ENCODE results near the gene BTNL9.
"Not testable (repeated sequence)": the region's sequence is repeated elsewhere in the genome, so short reads cannot be mapped to it uniquely, and the experiment has no call there.

The BTNL9 gene

DNA sequence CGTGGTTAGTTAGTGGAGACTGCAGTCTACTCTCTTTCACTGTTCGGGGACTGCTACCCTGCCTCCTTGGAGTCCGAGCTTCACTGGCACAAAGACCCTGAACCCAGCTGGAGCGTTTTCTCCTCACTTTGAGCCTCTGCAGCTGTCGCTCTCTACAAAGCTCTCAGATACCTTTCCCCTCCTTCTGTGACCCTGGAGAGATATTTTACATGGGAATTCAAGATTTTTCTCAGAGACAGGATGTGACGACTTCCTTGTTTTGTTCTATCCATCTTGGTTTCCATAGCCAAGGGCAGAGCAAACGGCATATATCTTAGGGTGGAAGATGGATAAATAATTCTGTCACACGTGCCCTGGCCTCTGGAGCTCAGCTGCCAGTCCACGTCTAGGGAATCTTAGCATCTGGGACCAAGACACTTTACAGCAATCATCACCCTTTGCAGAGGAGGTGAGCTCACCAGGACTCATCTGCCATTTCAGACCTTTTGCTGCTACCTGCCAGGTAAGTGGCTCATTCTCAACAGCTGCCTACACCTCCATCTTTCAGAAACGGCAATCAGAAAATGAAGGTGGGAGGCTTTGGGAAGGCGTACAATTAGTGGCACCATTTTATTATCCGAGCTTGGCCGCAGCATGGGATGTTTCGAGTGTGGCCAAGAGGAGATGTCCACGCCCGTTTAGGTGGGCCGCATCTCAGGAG is at the start of gene BTNL9:
BTNL9 (plus strand) TSS at position 336 of the 700 bp plus-strand sequence. CDS start 5,224 bp downstream, outside the sequence.
- DNase-seq (ENCODE audit: low read depth) = no peak

DNA sequence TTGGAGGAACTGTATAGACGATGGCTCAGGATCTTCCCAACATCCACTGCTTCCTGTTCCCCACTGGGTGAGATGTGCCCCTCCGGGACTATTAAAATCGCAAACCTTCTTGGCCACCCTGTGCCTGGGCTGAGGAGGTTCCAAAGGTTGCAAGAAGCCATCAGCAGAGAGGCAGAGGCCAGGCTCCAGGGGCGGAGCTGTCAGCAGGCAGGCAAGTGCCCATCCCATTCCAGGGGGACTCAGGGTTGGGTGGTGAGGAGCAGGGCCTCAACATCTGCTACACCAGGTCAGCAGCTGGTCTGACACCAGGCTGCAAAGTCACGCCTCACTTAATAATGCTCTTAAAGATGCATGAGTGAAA is 49.2 kb upstream of the BTNL9 start:
- DNase-seq (ENCODE audit: low read depth) = no peak

- DNase-seq (ENCODE audit: low read depth) = no peak
These were observed 38.1 kb upstream of the BTNL9 start for GRCh38 chr5:181001947-181002346.

DNA sequence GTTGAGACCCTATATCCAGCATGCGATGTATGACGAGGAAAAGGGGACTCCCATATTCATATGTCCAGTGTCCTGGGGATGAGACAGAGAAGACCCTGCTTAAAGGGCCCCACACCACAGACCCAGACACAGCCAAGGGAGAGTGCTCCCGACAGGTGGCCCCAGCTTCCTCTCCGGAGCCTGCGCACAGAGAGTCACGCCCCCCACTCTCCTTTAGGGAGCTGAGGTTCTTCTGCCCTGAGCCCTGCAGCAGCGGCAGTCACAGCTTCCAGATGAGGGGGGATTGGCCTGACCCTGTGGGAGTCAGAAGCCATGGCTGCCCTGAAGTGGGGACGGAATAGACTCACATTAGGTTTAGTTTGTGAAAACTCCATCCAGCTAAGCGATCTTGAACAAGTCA is 34.3 kb upstream of the BTNL9 start:
- DNase-seq (ENCODE audit: low read depth) = no peak

- no peak for DNase-seq (ENCODE audit: low read depth)
These were observed 31.9 kb upstream of the BTNL9 start for GRCh38 chr5:181008136-181008535.

DNA sequence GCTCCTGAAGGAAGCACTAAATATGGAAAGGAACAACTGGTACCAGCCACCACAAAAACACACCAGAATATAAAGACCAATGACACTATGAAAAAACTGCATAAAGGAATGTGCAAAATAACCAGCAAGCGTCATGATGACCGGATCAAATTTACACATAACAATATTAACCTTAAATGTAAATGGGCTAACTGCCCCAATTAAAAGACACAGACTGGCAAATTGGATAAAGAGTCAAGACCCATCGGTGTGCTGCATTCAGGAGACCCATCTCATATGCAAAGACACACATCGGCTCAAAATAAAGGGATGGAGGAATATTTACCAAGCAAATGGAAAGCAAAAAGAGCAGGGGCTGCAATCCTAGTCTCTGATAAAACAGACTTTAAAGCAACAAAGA is 30.0 kb upstream of the BTNL9 start:
- not testable (repeated sequence) for DNase-seq (ENCODE audit: low read depth)

GRCh38 chr5:181014654-181015053 is 25.4 kb upstream of the BTNL9 start:
- DNase-seq (ENCODE audit: low read depth) = not testable (repeated sequence)

DNA sequence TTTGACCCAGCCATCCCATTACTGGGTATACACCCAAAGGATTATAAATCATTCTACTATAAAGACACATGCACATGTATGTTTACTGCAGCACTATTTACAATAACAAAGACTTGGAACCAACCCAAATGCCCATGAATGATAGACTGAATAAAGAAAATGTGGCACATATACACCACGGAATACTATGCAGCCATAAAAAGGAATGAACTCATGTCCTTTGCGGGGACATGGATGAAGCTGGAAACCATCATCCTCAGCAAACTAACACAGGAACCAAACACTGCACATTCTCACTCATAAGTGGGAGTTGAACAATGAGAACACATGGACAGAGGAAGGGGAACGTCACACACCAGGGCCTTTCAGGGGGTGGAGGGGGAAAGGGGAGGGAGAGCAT is 22.6 kb upstream of the BTNL9 start:
- not testable (repeated sequence) for DNase-seq (ENCODE audit: low read depth)

DNA sequence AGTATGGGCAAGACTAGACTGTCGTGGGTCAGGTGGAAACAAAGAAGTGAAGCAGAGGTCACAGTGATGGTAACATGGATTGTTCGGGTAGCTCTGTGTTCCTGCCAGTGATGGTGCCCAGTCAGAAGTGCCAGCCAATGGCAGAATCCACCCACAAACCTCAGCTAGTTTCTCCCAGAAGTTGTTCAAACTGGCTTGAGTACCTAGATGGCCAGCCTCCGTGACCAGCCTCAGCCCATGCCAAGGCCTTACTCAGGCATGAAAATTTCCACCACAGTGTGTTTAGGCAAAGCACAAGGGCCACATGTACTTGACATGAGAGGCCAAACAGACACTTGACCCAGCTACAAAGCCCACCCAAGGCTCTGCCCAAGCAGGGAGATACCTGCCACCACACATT is 19.4 kb upstream of the BTNL9 start:
- DNase-seq (ENCODE audit: low read depth) = no peak

GRCh38 chr5:181024245-181025064 is 15.6 kb upstream of the BTNL9 start:
- DNase-seq (ENCODE audit: low read depth) = no peak

- no peak for DNase-seq (ENCODE audit: low read depth)
These were observed 12.5 kb upstream of the BTNL9 start for GRCh38 chr5:181027452-181028031.

DNA sequence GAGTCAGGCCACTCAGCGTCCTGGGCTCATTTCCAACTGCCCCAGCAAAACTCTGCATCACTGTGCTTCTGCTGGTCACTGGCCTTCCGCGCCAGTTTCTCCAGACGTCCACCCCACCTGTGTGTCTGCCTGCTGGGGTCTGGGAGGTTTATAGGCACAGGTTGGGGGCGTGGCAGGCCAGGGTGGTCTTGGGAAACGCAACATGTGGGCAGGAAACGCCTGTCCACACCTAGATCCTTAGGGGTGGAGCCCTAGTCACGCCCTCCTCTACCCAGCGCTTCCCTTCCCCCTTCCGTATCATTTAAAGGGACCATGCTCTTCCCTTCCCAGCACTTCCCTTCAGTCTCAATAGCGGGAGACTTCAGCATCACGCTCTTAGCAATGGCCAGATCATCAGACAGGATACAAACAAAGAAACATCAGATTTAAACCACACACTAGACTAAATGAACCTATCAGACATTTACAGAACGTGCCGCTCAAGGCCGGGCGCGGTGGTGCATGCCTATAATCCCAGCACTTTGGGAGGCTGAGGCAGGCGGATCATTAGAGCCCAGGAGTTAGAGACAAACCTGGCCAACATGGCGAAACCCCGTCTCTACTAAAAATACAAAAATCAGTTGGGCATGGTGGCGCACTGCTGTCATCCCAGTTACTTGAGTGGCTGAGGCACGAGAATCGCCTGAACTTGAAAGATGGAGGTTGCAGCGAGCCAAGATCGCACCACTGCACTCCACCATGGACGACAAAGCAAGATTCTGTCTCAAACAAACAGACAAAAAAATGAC is 11.8 kb upstream of the BTNL9 start:
- DNase-seq (ENCODE audit: low read depth) = no peak

- DNase-seq (ENCODE audit: low read depth) = no peak
These were observed 8.3 kb upstream of the BTNL9 start for GRCh38 chr5:181031716-181032115.

DNA sequence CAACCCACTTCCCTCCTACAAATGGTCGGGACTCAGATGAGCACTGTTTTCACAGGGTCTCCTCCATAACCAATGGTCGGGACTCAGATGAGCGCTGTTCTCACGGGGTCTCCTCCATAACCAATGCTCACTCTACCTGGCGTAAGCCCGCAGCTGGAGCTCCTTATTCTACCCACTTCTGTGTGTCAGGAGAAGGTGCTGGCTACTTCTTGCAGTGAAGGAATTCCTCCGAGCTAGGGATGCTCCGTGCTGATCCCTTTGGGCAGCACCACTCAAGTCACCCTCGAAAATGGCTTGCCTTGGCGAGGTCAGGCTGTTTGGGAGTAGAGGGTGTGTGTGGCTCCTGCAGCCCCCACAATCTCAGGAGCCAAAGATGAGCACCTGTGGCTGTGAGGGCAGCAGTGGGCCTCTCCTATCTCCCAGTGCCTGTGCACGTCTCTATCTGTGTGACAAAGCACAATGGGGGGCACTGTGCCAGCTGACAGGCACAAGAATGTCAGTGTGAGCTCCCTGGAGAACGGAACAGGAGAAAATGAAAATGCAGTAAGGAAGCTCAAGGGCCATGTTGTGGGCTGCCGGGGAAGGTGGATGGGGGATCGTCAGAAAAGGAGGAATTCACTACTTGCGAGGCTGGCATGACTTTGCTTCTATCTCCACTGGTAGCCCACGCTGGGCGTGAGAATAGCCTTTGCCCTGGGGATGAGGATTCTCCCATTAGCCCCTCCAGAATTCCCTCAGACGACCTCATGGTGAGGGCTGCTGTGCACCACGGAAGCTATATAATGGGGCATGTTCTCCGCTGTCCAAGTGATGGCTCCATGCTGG is 3.9 kb upstream of the BTNL9 start:
- DNase-seq (ENCODE audit: low read depth) = no peak

DNA sequence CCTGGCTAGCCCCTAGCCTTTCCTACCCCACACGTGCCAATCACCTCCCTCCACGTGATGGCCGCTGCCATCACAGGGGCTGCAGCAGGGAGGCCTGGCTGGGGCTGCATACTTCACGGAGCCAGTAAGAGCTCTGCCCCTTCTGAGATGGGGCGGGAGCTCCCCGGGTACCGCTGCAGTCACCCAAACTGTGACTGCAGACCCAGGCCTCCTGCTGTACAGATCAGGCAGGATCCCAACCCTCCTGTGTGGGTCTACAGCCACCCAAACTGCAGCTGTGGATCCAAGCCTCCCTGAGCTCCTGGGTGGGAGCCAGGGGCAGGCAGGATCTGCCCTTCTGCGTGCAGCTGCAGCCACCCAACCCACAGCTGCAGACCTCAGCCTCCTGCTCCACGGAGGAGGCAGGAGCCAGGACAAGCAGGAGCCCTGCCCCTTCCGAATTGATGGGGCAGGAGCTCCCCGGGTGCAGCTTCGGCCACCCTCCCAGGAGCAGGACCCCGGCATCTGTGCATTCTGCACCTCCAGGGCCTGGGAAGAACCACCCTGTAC is 3.2 kb upstream of the BTNL9 start:
- DNase-seq (ENCODE audit: low read depth) = no peak

GRCh38 chr5:181037365-181037861 is 2.7 kb upstream of the BTNL9 start:
- no peak for DNase-seq (ENCODE audit: low read depth)

DNA sequence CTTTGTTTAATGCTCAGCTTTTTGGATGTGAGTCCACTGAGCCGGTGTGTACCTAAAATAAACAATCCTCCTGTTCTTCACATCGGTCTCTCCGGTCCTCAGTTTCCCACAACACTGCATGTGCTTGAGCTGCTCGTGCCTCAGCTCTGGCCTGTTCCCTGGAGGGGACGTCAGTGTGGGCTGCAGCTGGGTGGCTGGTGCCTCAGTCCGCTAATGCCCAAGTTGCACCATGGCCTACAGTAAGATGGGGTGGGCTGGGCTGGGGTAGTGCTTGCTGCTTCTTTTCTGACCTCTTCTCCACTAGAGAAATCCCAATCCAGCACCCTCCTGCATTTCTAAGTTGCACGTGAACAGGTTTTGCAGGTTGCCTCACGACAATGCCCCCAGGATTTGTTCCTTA is 595 bp upstream of the BTNL9 start:
- DNase-seq (ENCODE audit: low read depth) = no peak

- no peak for DNase-seq (ENCODE audit: low read depth)
These were observed 522 bp downstream of the BTNL9 start for GRCh38 chr5:181040631-181040945.

DNA sequence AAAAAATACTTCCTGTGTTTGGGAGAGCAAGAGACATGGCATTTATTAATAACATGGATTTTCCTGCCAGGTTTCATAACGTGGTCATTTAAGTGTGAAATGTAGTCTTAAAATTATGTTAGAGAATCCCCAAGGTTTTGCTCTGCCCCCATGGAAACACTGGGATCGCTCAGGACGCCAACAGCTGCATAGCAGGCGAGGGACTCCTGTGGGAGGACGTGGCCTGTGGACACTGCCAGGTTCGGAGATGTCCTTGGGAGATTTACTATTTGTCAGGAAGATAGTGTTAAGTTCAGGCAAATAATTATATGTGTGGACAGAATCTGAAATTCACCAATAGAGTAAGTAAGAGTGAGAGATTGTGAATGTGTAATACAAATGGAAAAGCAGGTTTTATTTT is 977 bp downstream of the BTNL9 start:
- DNase-seq (ENCODE audit: low read depth) = no peak

DNA sequence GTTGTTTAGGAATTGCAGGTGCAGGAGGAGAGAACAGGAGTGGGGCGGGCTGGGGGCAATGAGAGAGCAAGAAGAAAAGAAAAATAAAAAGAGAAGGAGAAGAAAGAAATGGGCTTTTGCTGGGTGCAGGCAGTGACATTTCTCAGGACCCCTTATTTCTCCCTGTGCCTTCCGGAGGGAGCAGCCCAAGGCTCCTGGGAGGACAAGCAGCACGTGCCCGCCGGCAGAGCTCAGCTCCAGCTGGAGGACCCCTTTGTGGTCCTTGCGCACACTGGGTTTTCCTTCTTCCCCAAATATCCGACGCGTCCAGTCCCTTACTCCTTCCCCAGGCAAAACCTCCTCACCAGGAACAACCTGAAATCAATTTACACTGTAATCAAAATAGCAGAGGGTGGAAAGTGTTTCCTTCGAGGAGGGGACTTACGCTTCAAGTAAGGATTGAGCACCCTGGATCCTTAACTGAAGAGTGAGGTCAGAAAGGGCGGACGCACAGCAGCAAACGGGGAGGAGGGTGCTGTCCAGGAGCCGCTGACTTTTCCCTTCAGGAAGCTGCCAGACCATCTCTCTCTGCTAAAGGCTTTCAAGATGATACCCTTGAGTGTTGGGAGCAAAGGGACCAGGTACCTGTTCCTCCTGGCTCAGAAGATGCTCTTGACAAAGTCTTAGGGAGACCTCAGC is 2.1 kb downstream of the BTNL9 start:
- no peak for DNase-seq (ENCODE audit: low read depth)

- DNase-seq (ENCODE audit: low read depth) = no peak
These were observed 2.7 kb downstream of the BTNL9 start for GRCh38 chr5:181042722-181043121.

Data from activated gamma-delta T cell treated with anti-CD3 and anti-CD28 coated beads, Interleukin-2, amount 50 U/mL, for 16 hours (primary cell).